ENCODE measurements around the gene F13A1.
A peak's percentile ranks its signal among the peaks of the same experiment; 100 is the strongest.

Gene F13A1

DNA sequence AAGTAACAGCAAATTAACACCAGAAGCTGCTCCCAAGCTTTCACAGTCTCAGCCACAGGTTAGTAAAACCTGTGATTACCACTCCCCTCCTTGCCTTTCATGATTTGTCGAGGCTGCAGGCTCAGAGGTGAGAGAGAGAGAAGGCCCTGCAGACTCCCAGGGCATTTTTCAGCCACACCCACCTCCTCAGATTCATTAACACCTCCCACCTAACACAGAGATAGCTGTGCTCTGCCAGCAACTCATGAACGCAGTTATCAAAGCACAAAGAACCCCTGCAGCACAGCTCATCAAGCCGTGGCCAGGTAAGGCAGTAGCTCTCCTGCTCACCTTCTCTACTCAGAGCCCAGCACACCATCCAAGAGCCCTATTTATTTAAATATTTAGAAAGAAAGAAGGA lies 27.1 kb downstream of the F13A1 start:
- TF ChIP-seq, protein P1, sequence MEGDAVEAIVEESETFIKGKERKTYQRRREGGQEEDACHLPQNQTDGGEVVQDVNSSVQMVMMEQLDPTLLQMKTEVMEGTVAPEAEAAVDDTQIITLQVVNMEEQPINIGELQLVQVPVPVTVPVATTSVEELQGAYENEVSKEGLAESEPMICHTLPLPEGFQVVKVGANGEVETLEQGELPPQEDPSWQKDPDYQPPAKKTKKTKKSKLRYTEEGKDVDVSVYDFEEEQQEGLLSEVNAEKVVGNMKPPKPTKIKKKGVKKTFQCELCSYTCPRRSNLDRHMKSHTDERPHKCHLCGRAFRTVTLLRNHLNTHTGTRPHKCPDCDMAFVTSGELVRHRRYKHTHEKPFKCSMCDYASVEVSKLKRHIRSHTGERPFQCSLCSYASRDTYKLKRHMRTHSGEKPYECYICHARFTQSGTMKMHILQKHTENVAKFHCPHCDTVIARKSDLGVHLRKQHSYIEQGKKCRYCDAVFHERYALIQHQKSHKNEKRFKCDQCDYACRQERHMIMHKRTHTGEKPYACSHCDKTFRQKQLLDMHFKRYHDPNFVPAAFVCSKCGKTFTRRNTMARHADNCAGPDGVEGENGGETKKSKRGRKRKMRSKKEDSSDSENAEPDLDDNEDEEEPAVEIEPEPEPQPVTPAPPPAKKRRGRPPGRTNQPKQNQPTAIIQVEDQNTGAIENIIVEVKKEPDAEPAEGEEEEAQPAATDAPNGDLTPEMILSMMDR (conservative IDR thresholded peaks at IDR 0.05; ENCODE audit: low read length): no peak
- no peak overlapping the region for H3K4me3 ChIP-seq (ENCODE audit: low read length)

DNA sequence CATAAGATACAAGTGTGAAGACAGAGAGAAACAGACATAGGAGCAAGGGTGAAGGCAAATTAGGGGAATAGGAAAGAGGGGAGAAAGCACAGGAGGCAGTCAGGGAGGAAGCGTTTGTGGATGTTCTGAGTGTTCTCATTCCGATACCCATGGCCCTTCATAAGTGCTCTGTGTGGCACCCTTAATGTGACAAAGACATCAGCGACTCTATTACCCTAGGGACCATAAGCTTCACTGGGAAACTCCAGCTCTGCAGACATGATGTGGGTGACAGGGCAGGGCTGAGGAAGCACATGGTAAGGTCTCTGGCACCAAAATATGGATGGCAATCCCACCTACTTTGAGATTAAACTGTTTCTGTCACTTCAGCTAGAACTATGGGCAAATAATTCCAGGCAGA lies 33.0 kb downstream of the F13A1 start:
- TF ChIP-seq, protein P1 (conservative IDR thresholded peaks at IDR 0.05; ENCODE audit: low read length): no peak
- no peak overlapping the region for H3K4me3 ChIP-seq (ENCODE audit: low read length)
- DNase-seq (ENCODE audit: low read depth): no peak

More for the DNA sequence above, 27.1 kb downstream of the F13A1 start:
- no peak for DNase-seq (ENCODE audit: low read depth)

DNA sequence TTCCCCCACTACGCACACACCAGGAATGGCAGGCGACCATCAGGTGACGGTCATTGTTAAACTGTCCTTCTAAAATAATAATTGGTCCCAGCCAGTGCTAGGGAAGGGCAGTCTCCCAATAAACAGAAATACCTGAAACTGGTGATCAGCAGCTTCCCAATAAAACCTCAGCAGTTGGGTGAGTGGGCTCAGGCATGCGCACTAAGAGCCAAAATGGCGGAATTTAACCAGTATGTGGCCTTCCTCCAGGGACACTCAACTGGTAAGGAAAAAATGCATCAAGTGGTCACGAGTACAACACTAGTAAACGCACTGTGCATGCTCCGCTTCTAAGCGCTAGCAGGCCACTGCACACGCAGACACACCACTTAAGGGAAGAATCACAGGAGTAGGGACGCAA lies 34.8 kb downstream of the F13A1 start:
- no peak for DNase-seq (ENCODE audit: low read depth)
- TF ChIP-seq, protein P1 (conservative IDR thresholded peaks at IDR 0.05; ENCODE audit: low read length): no peak
- no peak overlapping the region for H3K4me3 ChIP-seq (ENCODE audit: low read length)

DNA sequence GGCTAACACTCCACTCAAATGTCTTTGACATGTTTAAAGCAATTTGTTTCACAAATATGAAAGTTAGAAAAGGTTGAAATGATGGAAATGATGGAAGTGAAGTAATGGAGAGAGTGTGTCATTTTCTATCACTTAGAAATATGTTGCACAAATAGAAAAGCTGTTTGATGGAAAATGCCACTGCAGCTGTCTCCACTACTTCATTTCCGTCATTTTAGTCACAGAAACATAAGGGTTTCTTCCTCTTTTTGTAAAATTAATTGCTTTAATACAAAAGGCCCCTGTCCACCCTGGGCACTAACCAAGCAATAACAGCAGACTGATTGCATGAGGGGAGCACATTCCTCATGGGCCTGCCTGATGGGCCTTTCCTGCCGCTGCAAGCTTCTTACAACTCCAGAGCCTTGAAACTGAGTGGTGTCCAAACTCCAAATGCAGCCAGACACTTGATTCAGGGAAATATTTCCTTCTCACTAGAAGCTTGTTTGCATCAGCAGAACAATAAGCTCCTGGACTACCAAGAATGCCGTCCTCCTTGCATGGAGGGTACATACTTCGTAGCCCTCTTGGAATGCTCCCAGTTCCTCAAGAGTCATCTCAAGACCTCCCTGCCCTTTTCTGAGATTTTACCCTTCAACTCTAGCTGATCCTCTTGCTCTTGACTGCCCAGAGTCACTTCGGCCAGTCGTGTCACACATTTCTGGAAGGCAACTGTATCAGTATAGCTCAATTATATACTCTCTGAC lies 36.1 kb downstream of the F13A1 start:
- no peak overlapping the region for H3K4me3 ChIP-seq (ENCODE audit: low read length)
- DNase-seq (ENCODE audit: low read depth): no peak
- TF ChIP-seq, protein P1 (conservative IDR thresholded peaks at IDR 0.05; ENCODE audit: low read length): no peak

DNA sequence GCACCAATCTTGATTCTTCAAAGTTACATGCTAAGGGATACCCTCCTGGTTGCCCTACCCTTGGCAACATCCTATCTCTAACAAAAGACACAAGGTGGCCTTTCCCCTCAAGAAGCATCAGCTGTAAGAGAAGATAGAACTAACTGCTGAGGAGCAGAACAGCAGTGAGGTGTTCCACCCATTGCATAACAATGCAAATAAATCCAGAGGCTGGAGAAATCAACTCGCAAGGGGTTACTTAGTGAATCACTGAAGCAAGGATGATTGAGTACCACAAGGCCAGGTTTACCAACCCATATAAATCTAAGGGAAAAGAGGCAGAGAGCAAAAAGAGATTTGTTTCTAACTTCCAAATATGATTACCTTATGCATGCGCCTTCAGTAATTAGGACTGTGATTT lies 36.7 kb downstream of the F13A1 start:
- DNase-seq (ENCODE audit: low read depth): no peak
- H3K4me3 ChIP-seq (ENCODE audit: low read length): no peak overlapping the region
- TF ChIP-seq, protein P1 (conservative IDR thresholded peaks at IDR 0.05; ENCODE audit: low read length): no peak

DNA sequence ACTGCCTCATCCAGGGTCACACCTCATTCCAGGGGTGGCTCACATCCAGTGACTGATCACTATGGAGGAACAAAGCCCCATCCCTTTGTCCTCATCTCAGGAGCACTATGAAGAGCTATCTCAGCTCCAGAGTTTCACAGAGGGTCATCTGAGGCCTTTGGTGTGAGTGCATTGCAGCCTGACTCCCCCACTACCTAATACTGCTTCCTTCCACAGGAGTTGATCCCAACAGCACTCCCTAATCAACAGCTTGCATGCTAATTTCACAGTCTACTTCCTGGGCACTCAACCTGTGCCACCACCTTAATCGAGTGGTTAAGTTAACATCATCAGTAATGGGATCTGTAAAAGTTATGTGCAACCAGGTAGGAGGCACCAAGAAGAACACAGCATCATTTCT lies 37.7 kb downstream of the F13A1 start:
- no peak overlapping the region for H3K4me3 ChIP-seq (ENCODE audit: low read length)
- TF ChIP-seq, protein P1 (conservative IDR thresholded peaks at IDR 0.05; ENCODE audit: low read length): no peak
- no peak for DNase-seq (ENCODE audit: low read depth)

DNA sequence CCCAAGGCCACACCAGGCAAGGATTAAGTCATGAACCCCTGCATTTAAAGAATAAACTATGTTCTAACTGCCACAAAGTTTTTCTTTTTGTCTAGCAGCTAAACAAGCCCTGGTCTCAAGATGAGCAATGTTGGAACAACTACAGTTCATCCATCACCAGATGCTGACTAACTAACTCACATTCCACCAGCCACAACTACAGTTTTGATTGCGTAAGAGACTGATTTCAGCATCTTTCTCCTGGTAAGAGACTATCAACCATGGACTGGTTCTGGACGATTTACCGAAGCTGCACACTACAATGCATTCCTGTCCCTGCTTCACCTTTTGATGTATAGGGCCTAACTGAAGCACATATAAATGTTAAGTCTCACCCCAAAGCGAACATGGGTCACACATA lies 43.0 kb downstream of the F13A1 start:
- no peak overlapping the region for H3K4me3 ChIP-seq (ENCODE audit: low read length)
- peak; percentile 92 for DNase-seq (ENCODE audit: low read depth)
- TF ChIP-seq, protein P1 (conservative IDR thresholded peaks at IDR 0.05; ENCODE audit: low read length): no peak
